SK-N-MC (cell line): Measurements from ENCODE around the gene IFTAP.

Experiments used
- EZH2 ChIP-seq: fragments of 200-600 bp; sonication (generic); IDR thresholded peaks from one replicate; pipeline ENCODE4 v1.6.1; 2017; ENCODE audit warnings: antibody characterized with exemption
- POLR2AphosphoS5 ChIP-seq: IDR thresholded peaks from 2 replicates; pipeline ENCODE4 v1.6.1; 2012; ENCODE audit warnings: mild to moderate bottlenecking, low read depth, low read length, borderline replicate concordance

DNA sequence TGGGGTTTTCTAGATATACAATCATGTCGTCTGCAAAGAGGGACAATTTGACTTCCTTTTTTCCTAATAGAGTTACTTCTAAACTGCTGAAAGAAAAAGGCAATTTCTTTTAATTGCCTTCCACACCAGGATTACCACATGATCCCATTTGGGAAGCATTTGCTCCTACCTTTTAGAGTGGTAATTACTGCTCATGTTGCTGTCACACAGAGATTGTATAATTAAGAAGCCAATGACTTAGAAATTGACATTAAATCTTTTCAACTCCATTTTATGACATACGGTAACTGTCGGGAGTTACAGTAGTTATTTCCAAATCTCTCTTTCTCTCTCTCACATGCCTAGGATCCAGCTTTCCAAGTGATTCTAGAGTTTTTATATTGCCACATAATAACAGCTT, 21.5 kb downstream of the IFTAP start:
- TF ChIP-seq EZH2, result no peak
- no peak for TF ChIP-seq POLR2AphosphoS5
